HG02884 (cell line): ENCODE measurements around the gene PIAS2.
"Not testable (repeated sequence)": the region's sequence is repeated elsewhere in the genome, so short reads cannot be mapped to it uniquely, and the experiment has no call there.

Source experiments
- ATAC-seq: cut with Tn5 transposase; IDR thresholded peaks from one replicate; pipeline ENCODE4 v1.9.1; 2021; ENCODE audit warnings: mild to moderate bottlenecking, moderate library complexity; ENCODE audit not compliant: unreplicated experiment

PIAS2 gene

DNA sequence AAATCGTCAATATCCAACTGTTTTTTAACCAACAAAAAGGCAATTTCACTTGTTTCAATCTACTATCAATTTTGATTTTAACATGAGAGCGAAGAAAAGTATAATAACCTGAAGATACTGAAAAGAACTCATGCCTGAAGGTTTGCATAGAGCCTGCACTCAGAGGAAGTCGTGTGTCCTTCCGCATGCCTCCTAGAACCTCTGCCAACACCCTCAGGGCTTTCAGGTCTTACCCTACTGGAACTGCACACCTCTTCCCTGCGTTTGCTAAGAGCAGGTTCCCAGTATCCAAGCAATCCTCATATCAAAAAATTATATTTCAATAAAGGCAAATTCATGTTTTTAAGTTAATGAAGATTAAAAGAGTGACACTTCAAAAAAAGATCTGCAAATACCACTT lies 74.7 kb downstream of the PIAS2 start:
- ATAC-seq, result no peak

GRCh38 chr18:46833899-46834298 lies 83.4 kb downstream of the PIAS2 start:
- no peak for ATAC-seq

GRCh38 chr18:46832849-46833248 lies 84.5 kb downstream of the PIAS2 start:
- no peak for ATAC-seq

DNA sequence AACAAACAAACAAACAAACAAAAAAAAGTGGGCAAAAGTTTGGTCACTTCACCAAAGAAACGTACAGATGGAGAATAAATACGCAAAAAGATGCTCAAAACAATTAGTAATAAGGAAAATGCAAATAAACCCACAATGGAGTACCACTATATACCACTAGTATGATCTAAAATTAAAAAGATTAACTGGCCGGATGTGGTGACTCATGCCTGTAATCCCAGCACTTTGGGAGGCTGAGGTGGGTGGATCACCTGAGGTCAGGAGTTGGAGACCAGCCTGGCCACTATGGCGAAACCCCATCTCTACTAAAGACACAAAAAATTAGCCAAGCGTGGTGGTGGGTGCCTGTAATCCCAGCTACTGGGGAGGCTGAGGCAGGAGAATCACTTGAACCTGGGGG lies 84.9 kb downstream of the PIAS2 start:
- ATAC-seq, result not testable (repeated sequence)

GRCh38 chr18:46831434-46831833 lies 85.9 kb downstream of the PIAS2 start:
- no peak for ATAC-seq

GRCh38 chr18:46830633-46831032 lies 86.7 kb downstream of the PIAS2 start:
- ATAC-seq, result no peak

- no peak for ATAC-seq
Measured at GRCh38 chr18:46829947-46830346, 87.4 kb downstream of the PIAS2 start.

GRCh38 chr18:46829531-46829930 lies 87.8 kb downstream of the PIAS2 start:
- no peak for ATAC-seq

GRCh38 chr18:46821856-46822711 lies 95.2 kb downstream of the PIAS2 start:
- ATAC-seq, result no peak

- no peak for ATAC-seq
Measured at GRCh38 chr18:46820863-46821262, 96.4 kb downstream of the PIAS2 start.

DNA sequence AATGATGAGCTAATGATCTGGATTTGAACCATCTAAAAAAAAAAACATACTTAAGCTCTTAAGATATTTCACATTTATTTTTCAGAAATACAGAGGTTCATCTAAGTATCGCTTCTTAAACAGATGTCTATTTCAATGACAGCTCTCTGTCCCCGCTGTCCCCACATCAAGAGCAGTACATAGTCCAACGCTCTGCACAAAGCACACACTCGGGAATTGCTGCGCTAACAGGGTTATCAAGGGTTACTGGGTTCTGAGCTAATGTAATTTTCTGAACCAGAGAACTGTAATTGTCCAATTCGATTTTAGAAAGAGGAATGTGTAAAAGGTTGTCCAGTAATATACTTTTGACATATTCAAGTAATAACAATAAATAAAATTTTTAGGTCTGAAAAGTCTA lies 101.6 kb downstream of the PIAS2 start:
- ATAC-seq, result no peak

DNA sequence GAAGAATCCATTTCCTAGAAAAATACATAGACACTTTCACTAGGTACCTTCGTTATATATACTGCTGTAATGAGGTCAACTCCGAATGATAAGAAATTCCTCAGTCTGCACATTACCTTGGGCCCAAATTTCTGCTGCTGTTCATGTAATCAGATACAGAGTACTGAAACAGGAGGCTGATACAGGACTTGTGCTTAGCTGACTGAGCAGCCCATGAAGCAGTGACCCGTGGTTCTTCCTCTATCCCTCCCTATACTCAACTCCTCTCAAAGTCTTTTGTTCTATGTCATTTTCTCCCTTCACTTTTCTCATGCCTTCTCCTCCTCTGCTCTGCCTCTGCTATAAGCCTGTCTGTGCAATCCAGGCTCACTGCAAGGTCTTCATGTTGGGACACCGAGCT lies 102.9 kb downstream of the PIAS2 start:
- ATAC-seq, result no peak

DNA sequence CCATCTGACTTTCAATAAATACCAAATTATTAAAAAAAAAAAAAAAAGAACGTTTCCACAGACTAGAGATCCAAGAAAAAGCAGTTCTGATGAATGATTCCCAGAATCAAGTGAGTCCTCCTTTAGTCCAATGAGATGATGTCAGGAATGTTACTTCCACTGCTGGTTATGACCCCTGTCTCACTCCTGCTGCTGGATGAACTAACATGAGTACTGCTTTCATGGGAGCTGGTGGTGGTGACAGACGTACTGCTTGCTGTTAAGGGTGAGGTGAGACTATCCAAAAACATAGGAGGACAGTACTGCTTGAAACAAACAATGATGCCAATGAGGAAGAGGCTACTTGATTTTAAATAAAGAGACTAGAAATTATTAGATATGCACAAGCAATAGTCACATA lies 105.0 kb downstream of the PIAS2 start:
- ATAC-seq, result no peak

DNA sequence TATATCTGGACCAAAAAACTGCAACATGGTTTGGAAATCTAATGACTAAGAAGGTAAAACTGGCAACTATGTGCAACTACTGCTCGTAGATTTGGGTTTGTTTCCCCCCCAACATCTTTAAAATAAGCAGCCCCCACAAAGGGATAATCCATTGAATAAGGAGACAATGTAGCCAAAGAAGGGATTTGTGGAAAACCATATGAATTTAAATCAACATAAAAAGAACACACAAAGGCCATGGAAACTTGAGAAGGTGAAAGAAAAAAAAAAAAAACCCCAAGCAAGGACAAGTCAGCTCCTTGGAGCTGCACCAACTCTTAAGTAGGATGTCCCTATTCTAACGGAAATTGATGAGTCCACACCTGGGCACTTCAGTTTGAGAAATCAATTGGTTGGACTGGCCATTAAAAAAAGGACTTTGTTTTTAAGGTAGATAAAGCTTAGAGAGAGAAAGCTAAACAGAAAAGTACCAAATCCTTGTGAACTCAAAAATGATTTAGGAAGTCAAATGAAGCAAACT lies 106.8 kb downstream of the PIAS2 start:
- no peak for ATAC-seq

DNA sequence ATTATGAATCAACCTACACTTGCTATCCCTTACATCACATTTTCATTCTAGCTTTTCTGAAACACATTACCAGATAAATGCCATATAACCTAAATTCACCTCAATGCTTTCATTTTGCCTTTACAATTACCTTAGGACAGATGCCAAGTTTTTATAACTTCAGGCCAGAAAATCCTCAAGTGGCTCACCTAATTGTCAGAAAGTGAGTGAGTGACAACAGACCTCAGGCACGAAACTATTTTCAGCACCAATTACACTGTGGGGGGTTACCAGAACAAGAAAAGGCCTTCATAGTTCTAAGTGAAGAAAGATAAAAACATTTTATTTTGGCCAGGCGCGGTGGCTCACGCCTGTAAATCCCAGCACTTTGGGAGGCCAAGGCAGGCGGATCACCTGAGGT lies 108.2 kb downstream of the PIAS2 start:
- no peak for ATAC-seq

- ATAC-seq, result not testable (repeated sequence)
Measured at GRCh38 chr18:46795945-46796344, 121.4 kb downstream of the PIAS2 start.

DNA sequence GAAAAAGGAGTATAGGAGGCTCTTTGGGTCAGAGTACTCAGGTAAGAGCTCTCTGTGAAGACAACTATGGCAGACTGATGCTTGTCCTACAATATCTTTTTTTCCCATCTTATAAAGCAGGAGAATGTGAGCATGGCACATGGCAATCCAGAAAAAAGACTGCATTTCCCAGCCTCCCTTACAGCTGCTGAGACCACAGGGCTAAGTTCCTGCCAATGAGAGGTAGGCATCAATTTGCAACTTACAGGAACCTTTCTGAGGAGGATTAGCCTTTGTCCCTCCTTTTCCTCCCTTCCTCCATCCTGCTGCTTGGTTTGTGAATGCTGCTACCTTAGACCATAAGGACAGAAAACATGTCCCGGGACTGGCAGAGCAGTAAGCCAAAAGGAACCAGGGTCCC lies 122.7 kb downstream of the PIAS2 start:
- no peak for ATAC-seq

DNA sequence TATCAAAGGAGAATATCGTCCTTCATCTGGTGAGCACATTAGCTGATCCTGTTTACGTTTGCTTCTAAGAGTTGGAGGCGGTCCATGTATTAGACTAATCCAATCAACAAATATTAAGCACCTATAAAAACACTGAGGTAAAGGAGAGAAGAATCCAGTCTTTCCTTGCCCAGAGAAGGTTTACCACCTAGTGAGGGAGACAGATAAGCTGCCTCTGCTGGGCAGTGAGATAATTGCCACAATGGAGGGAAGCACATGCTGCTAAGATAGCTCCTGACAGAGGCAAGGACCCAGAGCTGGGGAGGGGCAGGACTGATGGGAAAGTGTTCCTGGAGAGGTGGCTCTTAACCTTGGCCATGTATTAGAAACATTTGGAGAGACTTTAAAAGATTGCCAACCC lies 123.7 kb downstream of the PIAS2 start:
- no peak for ATAC-seq

GRCh38 chr18:46789088-46789487 lies 128.2 kb downstream of the PIAS2 start:
- ATAC-seq, result no peak

DNA sequence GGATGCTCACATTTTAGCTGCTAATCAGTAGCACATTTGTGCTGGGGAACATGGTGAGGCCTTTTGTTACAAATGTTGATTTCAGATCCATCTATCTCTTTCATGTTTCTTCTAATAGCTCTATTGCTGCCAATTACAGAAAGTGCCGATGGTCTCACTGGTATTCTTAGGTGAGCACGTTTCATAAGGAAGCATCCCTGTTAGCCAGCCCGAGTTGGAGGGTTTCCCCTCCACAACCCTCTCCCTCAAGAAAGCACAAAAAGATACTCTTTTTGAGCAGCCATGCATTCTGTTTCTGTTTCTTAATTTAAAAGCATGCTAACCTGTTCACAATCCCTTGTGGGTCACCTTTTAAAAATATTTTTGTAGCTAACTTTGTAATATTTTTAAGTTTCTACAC lies 129.6 kb downstream of the PIAS2 start:
- ATAC-seq, result no peak

DNA sequence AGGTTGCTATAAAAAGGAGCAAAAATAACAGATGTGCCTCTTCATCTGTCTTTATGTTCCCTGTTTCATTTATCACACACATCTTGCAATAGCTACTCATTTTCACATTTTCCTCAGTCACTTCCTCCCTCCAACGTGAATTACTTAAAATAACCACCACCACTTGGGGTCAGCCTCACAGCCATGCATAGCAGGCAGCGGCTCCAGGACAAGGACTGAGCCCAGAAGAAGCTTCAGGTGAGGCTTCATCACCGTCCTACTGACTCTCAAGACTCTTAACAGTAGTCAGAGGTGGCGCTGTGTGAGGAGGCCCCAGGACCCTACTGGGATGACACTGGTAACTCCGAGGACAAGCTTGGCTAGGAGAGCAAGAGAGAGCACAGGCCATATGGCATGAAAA lies 144.9 kb downstream of the PIAS2 start:
- ATAC-seq, result no peak

GRCh38 chr18:46771141-46771540 lies 146.2 kb downstream of the PIAS2 start:
- ATAC-seq, result no peak

- no peak for ATAC-seq
Measured at GRCh38 chr18:46770708-46771107, 146.6 kb downstream of the PIAS2 start.
